HepG2 (cell line): ENCODE results near the gene RGP1. TPM values are rescaled to one million over a fixed set of nuclear protein-coding genes. Genes with fewer than 3 reads are reported as not detected.

ENCODE experiments used
- HNRNPK ChIP-seq: fragments of 200-400 bp; formaldehyde crosslinking; IDR thresholded peaks from 2 replicates; pipeline ENCODE4 v1.6.1; 2018; ENCODE audit warnings: low read length, low read depth, moderate library complexity, mild to moderate bottlenecking; ENCODE audit not compliant: poor library complexity, severe bottlenecking
- KLF12 ChIP-seq: sonication (generic); formaldehyde crosslinking; IDR thresholded peaks from 2 replicates; pipeline ENCODE4 v1.4.0; 2020; ENCODE audit warnings: missing genetic modification reagents, borderline replicate concordance
- MEF2D ChIP-seq: sonication (generic); formaldehyde crosslinking; IDR thresholded peaks from 2 replicates; pipeline ENCODE4 v1.5.1; 2020; ENCODE audit warnings: mild to moderate bottlenecking, missing genetic modification reagents
- ONECUT2 ChIP-seq: sonication (generic); formaldehyde crosslinking; IDR thresholded peaks from 2 replicates; pipeline ENCODE4 v1.4.0; 2020; ENCODE audit warnings: missing genetic modification reagents
- PHB2 ChIP-seq: fragments of 450-650 bp; IDR thresholded peaks from 2 replicates; pipeline ENCODE4 v1.6.1; 2018; ENCODE audit not compliant: partially characterized antibody
- RXRB ChIP-seq: IDR thresholded peaks from 2 replicates; pipeline ENCODE4 v1.6.1; 2016; ENCODE audit warnings: borderline replicate concordance, missing genetic modification reagents, missing compliant biosample characterization
- SP140L ChIP-seq: sonication (generic); formaldehyde crosslinking; IDR thresholded peaks from 2 replicates; pipeline ENCODE4 v1.4.0; 2020; ENCODE audit warnings: missing genetic modification reagents, borderline replicate concordance
- TAF1 ChIP-seq: sonication (generic); formaldehyde crosslinking; IDR thresholded peaks from 2 replicates; pipeline ENCODE4 v1.4.0; 2020; ENCODE audit warnings: missing genetic modification reagents
- ZBTB10 ChIP-seq: sonication (generic); formaldehyde crosslinking; IDR thresholded peaks from 2 replicates; pipeline ENCODE4 v1.4.0; 2020; ENCODE audit warnings: missing genetic modification reagents, borderline replicate concordance
- ZNF280D ChIP-seq: sonication (generic); formaldehyde crosslinking; IDR thresholded peaks from 2 replicates; pipeline ENCODE4 v1.5.1; 2020; ENCODE audit warnings: mild to moderate bottlenecking, missing genetic modification reagents
- ZNF343 ChIP-seq: sonication (generic); formaldehyde crosslinking; IDR thresholded peaks from 2 replicates; pipeline ENCODE4 v1.4.0; 2020; ENCODE audit warnings: mild to moderate bottlenecking, missing genetic modification reagents
- ZNF484 ChIP-seq: sonication (generic); formaldehyde crosslinking; IDR thresholded peaks from 2 replicates; pipeline ENCODE4 v1.5.1; 2020; ENCODE audit warnings: mild to moderate bottlenecking, low read depth, missing genetic modification reagents, borderline replicate concordance
- ZNF629 ChIP-seq: sonication (generic); formaldehyde crosslinking; conservative IDR thresholded peaks from 2 replicates; pipeline ENCODE4 v1.5.0; 2020; ENCODE audit warnings: missing genetic modification reagents
- polyA plus RNA-seq, 8 experiments: library from polyadenylated mRNA; depleted of rRNA in 3 of 8; stranded (reverse) in 7 of 8; unstranded in 1 of 8; fragments of >200 nt; fragmentation: Illumina TruSeq in 4 of 8; extraction: Trizol in 4 of 8; gene quantifications; 2 replicates each; pipeline versions ENCODE4 v1.2.1 to v1.2.3, GENCODE V29; 2011 to 2016; ENCODE audit warnings: low read depth in 4 of 8, missing spikeins in 1 of 8, mixed read lengths in 1 of 8; ENCODE audit not compliant: insufficient read depth in 1 of 8
- total RNA-seq, 5 experiments: library from RNA; depleted of rRNA; stranded (reverse); fragments of >200 nt; fragmentation: Illumina TruSeq; extraction: Trizol; gene quantifications; 2 replicates each; pipeline ENCODE4 v1.2.3, GENCODE V29; 2016; ENCODE audit warnings: low read depth in 1 of 5
- TF ChIP-seq, protein P1 (sequence below): sonication (generic); formaldehyde crosslinking; IDR thresholded peaks from 2 replicates; pipeline ENCODE4 v1.8.0; 2022; ENCODE audit warnings: missing genetic modification reagents, low read depth, mild to moderate bottlenecking, borderline replicate concordance

Gene RGP1
- total and polyA plus RNA-seq, 2 of the 13 experiments (the other 11 are each of a cell fraction or from before 2014, with no cell fraction given): 12.7 to 21.0 TPM

GRCh38 chr9:35731415-35732184, 17.5 kb upstream of the RGP1 start (continued):
- TF ChIP-seq ZBTB10 (no peak), ONECUT2 (no peak), RXRB (CRISPR knock-in tag) (peak; percentile 43; the same call in 1 of the 2 replicates), ZNF629 (CRISPR knock-in tag) (no peak), SP140L (no peak), MEF2D (CRISPR knock-in tag) (no peak), TAF1 (CRISPR knock-in tag) (no peak), ZNF484 (no peak), ZNF343 (CRISPR knock-in tag) (no peak), KLF12 (no peak), PHB2 (no peak), HNRNPK (no peak), ZNF280D (CRISPR knock-in tag) (no peak)
- TF ChIP-seq, protein P1, sequence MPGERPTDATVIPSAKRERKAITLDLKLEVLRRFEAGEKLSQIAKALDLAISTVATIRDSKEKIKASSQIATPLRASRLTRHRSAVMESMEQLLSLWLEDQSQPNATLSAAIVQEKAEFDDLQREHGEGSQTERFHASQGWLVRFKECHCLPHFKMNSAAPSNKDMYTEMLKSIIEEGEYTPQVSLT: no peak
